ENCODE measurements around the gene SLIRP.

GRCh38 chr14:77663293-77663692 lies 44.6 kb upstream of the SLIRP start:
- TF ChIP-seq CTCF (IDR thresholded peaks at IDR 0.05) = no peak
- no peak for TF ChIP-seq EP300 (IDR thresholded peaks at IDR 0.05)
